OCI-LY1 (cell line): ENCODE measurements around the gene GTSE1.

Source experiments
- CTCF ChIP-seq: fragments of 200-600 bp; sonication (generic), shearing (Covaris generic); IDR thresholded peaks from 2 replicates; pipeline ENCODE4 v1.5.1; 2017; ENCODE audit warnings: mild to moderate bottlenecking, antibody characterized with exemption, low read length, moderate library complexity, mixed read lengths
- EZH2 ChIP-seq: fragments of 200-600 bp; sonication (generic), shearing (Covaris generic); IDR thresholded peaks from 2 replicates; pipeline ENCODE4 v1.8.0; 2017; ENCODE audit warnings: borderline replicate concordance, mixed run types, mild to moderate bottlenecking, antibody characterized with exemption, low read length, moderate library complexity, mixed read lengths

DNA sequence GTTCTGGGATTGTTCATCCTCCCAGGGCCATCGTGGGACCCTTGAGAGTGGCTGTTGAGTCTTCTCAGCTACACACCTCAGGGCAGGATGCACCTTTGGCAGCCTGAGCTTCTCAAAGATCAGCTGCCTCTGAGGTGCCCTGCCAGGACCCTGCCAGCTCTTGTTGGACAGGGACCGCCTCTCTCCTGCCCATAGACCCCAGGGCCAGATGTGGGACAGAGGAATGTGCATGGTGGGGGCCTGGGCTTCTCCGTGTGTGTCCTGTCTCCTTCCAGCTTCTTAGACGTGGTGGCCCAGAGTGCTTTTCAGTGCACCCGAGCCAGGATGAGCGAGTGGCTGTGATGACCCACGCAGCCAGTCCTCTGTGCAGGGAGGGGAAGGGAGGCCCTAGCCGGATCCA lies 32.9 kb downstream of the GTSE1 start:
- TF ChIP-seq CTCF: no peak
- no peak for TF ChIP-seq EZH2
